Stimulated activated CD8-positive, alpha-beta memory T cell treated with anti-CD3 and anti-CD28 coated beads, Interleukin-15, amount 100 ng/mL, for 24 hours (primary cell): ENCODE results near the gene ADAM11.
"Not testable (repeated sequence)": the region's sequence is repeated elsewhere in the genome, so short reads cannot be mapped to it uniquely, and the experiment has no call there.

Experiments used
- DNase-seq: peaks from one replicate; pipeline ENCODE4 v3.0.0-alpha.2; 2020; ENCODE audit warnings: low read depth

Gene ADAM11

DNA sequence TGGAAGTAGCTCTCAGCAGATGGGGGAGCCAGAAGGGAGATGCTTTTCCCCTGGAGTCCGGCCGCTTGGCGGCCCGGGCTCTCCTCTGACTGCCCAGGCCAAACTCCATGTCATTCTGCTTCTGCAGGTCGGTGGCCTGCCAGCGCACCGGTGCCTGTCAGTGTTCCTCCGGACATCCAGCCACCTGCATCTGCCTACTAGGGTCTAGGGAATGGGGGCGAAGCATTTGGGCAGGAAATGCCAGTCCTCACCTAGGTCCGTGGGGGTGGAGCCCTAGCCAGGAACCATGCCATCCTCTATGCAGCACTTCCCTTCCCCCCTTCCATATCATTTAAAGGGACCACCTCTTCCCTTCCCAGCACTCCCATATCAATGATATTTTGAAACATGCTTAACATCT lies 37.1 kb downstream of the ADAM11 start:
- no peak for DNase-seq

GRCh38 chr17:44796731-44797130 lies 37.9 kb downstream of the ADAM11 start:
- DNase-seq: no peak

GRCh38 chr17:44797802-44798201 lies 39.0 kb downstream of the ADAM11 start:
- no peak for DNase-seq

DNA sequence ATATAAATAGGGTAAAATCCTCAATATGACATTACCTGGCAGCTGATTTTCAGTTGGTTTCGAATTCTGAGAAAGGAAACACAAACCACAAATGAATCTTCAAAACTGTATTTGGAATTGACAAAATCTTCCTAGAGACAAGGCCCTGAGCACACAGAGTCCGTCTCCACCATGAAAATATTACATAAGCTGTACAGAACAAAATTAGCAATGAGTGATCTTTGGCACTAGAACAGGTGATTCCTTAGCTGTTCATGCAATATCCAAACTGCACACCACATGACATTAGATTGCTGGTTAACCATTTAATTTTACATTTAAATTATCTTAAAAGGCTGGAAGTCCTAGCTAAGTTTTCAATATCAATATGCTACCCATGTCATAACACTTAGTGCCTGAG lies 39.6 kb downstream of the ADAM11 start:
- no peak for DNase-seq

- no peak for DNase-seq
Observed at GRCh38 chr17:44801880-44802279, 43.1 kb downstream of the ADAM11 start.

DNA sequence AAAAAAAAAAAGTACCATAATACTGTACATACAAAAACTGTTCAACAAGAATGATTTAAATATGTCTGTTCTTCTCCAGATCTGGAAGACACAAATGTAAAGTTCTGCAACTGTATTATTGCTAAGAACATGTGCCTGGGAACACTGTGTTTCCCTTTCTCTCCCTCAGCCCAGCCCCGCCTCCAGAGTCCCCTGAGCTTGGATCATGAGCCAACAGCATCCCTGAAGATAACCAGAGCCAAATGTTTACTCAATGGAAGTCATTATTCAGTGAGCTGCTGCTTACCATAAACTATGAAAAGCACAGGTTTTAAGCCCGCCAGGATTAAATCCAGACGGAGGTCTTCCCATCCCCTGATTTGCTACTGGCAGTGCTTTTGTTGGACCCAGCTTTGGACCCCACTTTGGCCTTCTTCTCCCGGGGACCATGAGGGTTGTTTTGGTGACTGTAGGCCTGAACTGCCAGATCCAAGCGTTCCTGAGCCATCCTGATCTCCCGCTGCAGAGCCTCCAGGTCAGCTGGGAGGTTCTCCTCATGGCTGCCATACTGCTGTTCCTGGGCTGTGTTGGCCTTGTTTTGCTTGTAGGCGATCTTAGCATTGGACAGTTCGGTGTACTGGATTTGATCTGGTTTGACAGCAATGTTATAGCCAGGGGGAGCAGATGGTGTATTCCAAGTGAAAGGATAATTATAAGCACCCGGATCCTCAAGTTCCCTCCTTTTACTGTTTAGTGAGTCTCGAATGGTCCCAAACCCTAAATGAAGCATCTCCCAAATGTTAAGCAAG lies 45.7 kb downstream of the ADAM11 start:
- no peak for DNase-seq

GRCh38 chr17:44807093-44807816 lies 48.5 kb downstream of the ADAM11 start:
- no peak for DNase-seq

GRCh38 chr17:44807817-44808155 lies 49.0 kb downstream of the ADAM11 start:
- no peak for DNase-seq

DNA sequence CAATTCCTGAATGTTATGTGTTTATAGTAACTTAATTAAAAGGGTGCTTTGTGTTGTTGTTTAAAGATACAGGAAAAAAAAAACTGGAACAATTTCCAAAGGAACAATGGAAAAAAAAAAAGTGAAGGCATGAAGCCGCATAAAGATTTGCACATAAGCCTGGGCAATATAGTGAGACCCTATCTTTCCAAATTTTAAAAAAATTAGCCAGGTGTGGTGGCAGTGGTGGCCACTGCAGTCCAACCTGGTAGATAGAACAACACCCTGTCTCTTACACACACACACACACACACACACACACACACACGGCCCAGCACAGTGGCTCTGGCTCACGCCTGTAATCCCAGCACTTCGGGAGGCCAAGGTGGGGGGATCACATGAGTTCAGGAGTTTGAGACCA lies 49.4 kb downstream of the ADAM11 start:
- no peak for DNase-seq

DNA sequence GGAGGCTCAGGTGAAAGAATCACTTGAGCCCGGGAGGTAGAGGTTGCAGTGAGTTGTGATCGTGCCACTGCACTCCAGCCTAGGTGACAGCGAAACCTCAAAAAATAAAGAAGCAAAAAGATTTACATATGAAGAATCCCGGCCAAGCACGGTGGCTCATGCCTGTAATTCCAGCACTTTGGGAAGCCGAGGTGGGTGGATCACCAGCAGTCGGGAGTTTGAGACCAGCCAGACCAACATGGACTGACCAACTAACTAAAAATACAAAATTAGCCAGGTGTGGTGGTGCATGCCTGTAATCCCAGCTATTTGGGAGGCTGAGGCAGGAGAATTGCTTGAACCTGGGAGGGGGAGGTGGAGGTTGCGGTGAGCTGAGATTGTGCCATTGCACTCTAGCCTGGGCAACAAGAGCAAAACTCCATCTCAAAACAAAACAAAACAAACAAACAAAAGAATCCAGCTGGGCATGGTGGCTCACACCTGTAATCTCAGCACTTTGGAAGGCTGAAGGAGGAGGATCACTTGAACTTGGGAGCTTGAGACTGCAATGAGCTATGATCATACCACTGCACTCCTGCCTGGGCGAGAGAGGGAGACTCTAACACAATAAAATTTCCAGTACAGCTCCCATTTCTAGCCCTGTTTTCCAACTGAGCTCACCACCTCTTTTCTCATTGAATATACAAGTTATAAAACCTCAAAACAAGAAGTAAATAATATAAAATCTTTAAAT lies 50.0 kb downstream of the ADAM11 start:
- DNase-seq: not testable (repeated sequence)

GRCh38 chr17:44812263-44812662 lies 53.5 kb downstream of the ADAM11 start:
- DNase-seq: no peak

- DNase-seq: not testable (repeated sequence)
Observed at GRCh38 chr17:44818508-44818907, 59.7 kb downstream of the ADAM11 start.

- DNase-seq: no peak
Observed at GRCh38 chr17:44820631-44821212, 61.9 kb downstream of the ADAM11 start.

DNA sequence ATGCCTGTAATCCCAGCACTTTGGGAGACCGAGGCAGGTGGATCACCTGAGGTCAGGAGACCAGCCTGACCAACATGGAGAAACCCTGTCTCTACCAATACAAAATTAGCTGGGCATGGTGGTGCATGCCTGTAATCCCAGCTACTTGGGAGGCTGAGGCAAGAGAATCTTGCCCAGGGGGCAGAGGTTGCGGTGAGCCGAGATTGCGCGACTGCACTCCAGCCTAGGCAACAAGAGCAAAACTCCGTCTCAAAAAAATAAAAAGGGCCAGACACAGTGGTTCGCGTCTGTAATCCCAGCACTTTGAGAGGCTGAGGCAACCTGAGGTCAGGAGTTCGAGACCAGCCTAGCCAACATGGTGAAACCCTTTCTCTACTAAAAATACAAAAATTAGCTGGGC lies 66.4 kb downstream of the ADAM11 start:
- DNase-seq: not testable (repeated sequence)

- no peak for DNase-seq
Observed at GRCh38 chr17:44826123-44826790, 67.5 kb downstream of the ADAM11 start.

DNA sequence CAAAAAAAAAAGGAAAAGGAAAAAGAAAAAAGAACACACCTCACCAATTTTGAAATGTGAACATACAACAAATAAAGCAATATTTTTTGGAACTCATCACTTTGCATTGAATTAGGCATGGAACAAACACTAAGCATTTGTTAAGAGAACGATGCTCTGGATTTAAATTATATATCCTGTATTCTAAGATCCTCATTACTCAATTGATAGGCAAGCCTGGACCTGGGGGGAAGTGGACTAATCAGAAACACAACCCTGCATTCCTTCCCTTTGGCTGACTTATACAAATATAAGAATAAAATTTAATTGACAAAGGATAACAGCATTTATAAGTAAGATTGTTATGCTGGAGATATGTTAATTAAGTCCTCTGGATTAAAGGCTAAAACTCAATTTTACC lies 69.1 kb downstream of the ADAM11 start:
- no peak for DNase-seq

GRCh38 chr17:44828919-44829522 lies 70.2 kb downstream of the ADAM11 start:
- DNase-seq: no peak

DNA sequence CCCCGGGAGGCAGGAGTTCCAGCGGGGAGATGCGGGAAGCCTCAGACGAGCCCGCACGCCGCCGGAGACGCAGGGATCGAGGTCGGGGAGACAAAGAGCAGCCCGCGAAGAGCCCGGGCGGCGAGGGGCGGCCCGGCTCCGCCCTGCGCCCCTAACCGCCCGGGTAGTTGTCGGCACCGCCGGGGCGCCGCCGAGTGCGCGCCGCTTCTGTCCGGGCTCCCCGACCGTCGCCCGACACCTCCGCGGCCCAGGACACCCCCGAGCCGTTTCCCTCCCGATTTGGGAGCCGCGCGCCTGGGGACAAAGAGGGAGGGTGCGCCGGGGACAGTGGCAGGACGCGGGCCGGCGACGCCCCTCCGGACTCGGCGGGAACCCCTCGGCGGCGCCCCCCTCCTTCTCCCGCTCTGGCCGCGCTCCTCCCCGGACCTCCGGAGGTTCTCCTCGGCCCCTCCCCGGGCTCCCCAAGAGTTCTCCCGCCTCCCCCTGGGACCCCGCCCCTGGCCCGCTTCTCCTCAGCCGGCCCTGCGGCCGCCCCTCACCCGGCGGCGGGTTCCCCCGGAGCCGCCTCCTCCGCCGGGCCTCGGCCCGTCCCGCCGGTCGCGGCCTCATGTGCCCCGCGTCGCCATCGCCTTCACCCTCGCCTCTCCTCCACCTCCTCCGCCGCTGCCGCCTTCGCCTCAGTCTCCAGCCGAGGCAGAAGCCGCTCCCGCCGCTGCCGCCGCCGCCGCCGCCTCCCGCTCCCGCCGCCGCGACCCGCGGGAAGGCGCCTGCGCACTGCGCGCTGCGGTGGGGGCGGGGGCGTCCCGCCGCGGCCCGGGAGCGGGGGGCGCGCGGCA lies 71.0 kb downstream of the ADAM11 start, which contains the start of gene GJC1:
Gene GJC1 (minus strand): TSS at position 765 of the 836 bp plus-strand sequence. CDS start 24,470 bp downstream, outside the sequence.
- no peak for DNase-seq

DNA sequence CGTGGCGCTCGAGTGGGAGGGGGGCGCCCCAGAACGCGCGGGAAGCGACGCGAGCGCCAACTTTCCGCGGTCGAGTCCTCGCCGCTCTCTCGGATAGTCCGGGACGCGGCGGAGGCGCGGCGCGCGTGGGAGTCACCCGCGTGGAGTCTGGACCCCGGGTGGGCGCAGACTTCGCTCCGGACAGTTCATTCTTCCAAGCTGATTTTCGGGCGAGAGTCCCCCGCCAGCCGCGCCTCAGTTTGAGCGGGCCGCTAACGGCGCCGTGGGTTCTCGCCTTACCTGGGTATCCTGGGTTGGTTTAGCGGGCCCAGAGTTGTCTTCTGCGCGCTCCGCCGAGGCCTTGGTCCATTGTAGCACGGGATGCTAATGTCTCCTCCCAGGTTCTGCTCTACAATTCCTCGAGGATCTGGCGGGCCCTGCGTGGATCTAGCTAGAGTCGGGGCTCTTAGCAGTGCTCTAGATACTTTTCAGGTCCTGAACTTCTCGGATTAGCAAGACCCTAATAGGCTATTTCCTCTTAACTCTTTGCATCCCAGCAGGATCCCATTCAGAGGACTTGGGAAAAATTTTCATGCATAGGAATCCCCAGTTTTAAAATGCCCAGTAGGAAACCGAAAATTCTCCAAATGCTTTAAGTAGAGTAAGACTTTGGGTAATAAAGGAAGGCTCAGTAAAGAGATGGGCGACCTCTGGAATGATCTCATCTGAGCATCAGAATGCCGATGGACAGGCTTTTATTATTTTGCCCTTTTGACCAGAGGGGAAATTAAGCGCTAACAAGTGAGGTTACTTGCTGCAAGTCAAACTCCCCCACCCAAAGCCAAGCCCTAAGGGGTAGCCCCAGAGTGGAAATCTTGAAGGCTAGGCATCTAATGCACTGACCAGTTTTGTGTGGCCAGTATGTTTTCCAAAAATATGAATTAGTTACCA lies 71.8 kb downstream of the ADAM11 start:
- no peak for DNase-seq
